ENCODE results near the gene CHST3.

Gene CHST3

DNA sequence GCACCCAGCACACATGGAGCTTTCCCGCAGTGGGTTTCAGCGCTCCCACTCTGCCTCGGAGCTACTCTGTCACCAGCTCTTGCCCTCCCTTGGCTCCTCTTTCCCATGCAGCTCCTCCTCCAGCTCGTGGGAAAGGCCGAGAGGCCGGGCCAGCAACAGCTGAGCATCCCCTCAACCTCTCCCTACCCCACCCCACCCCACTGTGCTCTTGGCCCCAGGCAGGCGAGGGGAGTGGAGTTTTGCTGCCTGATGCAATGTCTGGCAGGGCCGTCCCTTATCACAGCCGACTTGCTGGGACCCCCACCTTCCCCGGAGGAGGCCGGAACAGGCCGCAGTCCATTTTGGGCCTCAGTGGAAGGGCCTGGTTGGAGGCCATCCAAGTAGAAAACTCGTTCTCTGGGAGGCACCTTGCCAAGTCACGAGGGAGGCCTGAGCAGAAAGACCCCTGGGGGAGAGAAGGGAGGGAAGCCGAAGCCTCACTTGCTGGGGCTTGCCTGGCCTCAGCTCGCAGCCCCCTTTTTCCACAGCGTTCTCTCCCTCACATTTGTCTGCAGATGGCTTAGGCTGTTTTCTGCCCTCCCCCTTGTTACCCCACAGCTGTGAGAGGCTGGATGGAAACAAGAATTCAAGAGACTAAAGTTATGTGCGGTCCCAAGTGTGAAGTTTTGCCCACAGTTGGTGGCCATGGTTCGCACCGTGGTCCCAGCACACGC lies 35.3 kb downstream of the CHST3 start:
- Histone ChIP-seq H3K9me3 (ENCODE audit: control insufficient read depth in 5 of 5, low read length in 5 of 5) (peaks cover 0 to 2% (median 0%) of the 10 kb centered on the region in 5 donors), H3K27me3 (ENCODE audit: control insufficient read depth in 5 of 5, insufficient read depth in 4 of 5, low read length in 5 of 5) (no peaks in the 10 kb centered on the region), H3K4me1 (ENCODE audit: control insufficient read depth in 5 of 5, insufficient read depth in 5 of 5, low read length in 5 of 5) (peaks cover 17 to 59% (median 56%) of the 10 kb centered on the region in 5 donors), H3K27ac (ENCODE audit: low read depth, low read length) (peak overlapping the region; percentile 41), H3K4me3 (ENCODE audit: low read depth in 1 of 5, low read length in 5 of 5) (peak overlapping the region in 1 of 5 donors; percentile 32), H3K9ac (ENCODE audit: low read length in 5 of 5) (peak overlapping the region in 1 of 5 donors; percentile 58), H3K36me3 (ENCODE audit: control insufficient read depth in 5 of 5, insufficient read depth in 5 of 5, low read length in 5 of 5) (no peaks in the 10 kb centered on the region)

DNA sequence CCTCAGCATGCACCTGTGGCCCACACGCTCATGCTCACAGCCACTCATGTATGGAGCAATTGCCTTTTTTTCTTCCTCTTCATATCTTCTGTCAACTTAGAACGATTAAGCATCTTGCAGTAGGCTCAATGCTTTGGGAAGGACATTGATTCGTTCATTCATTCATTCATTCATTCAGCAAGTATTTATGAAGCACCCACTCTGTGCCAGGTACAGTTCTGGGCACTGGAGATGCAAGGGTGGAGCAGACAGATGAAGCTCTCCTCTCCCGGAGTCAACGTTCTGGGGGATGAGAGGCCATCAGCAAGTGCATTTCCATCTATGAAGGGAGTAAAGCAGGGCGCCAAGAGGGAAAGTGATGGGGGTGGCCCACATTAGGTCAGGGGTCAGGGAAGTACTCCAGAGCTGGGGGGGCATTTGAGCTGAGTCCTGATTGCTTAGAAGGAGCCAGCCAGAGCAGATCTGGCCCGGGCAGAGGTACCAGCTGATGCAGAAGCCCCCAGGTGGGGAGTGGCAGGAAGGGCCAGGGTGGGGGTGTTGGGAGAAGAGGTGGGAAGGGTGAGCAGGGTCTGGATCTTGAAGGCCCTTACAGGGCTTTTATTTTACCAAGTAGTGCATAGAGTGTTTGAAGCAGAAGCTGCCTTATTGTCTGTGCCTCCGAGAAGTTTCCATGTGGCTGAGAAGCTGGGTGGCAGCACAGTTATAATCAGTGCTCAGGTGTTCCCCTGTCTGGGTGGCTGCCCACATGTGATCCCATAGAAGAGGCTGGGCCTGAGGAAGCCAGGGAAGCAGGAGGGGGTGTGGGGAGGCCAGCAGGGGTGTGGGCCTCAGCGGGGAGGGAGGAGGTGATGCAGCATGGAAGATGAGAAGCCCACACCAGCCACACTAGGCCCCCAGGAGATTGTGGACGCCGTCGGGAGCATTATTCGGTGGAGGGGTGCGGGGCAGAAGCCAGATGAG lies 36.2 kb downstream of the CHST3 start:
- Histone ChIP-seq H3K4me3 (ENCODE audit: low read depth in 1 of 5, low read length in 5 of 5) (no peak overlapping the region), H3K27me3 (ENCODE audit: control insufficient read depth in 5 of 5, insufficient read depth in 4 of 5, low read length in 5 of 5) (no peaks in the 10 kb centered on the region), H3K9ac (ENCODE audit: low read length in 5 of 5) (peak overlapping the region in 2 of 5 donors; percentile 29 to 43), H3K9me3 (ENCODE audit: control insufficient read depth in 5 of 5, low read length in 5 of 5) (no peaks in the 10 kb centered on the region), H3K36me3 (ENCODE audit: control insufficient read depth in 5 of 5, insufficient read depth in 5 of 5, low read length in 5 of 5) (peaks cover 0 to 1% (median 0%) of the 10 kb centered on the region in 5 donors), H3K4me1 (ENCODE audit: control insufficient read depth in 5 of 5, insufficient read depth in 5 of 5, low read length in 5 of 5) (peaks cover 17 to 57% (median 56%) of the 10 kb centered on the region in 5 donors), H3K27ac (ENCODE audit: low read depth, low read length) (no peak overlapping the region)

DNA sequence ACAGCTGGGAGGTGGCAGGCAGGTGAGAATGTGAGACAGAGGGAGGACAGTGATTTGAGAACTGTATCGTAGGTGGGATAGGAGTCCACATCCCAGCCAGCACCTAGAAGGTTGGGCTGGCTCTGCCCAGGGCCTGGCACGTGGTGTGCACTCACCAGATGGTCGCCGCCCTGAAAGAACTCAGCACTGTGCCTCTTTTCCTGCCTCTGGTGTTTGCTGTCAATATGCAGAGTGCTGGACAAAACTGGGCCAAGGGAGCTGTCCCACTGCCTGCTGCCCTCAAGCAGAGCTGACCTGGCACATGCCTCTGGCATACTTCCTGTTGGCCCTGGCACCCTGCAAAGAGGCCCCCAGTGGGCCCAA lies 36.8 kb downstream of the CHST3 start:
- H3K4me3 ChIP-seq (ENCODE audit: low read depth in 1 of 5, low read length in 5 of 5) = no peak overlapping the region
- no peaks in the 10 kb centered on the region for H3K9me3 ChIP-seq (ENCODE audit: control insufficient read depth in 5 of 5, low read length in 5 of 5)
- no peaks in the 10 kb centered on the region for H3K27me3 ChIP-seq (ENCODE audit: control insufficient read depth in 5 of 5, insufficient read depth in 4 of 5, low read length in 5 of 5)
- H3K36me3 ChIP-seq (ENCODE audit: control insufficient read depth in 5 of 5, insufficient read depth in 5 of 5, low read length in 5 of 5) = peaks cover 0 to 4% (median 0%) of the 10 kb centered on the region in 5 donors
- peak overlapping the region in 2 of 5 donors; percentile 29 to 43 for H3K9ac ChIP-seq (ENCODE audit: low read length in 5 of 5)
- H3K4me1 ChIP-seq (ENCODE audit: control insufficient read depth in 5 of 5, insufficient read depth in 5 of 5, low read length in 5 of 5) = peaks cover 15 to 52% (median 49%) of the 10 kb centered on the region in 5 donors
- H3K27ac ChIP-seq (ENCODE audit: low read depth, low read length) = no peak overlapping the region

DNA sequence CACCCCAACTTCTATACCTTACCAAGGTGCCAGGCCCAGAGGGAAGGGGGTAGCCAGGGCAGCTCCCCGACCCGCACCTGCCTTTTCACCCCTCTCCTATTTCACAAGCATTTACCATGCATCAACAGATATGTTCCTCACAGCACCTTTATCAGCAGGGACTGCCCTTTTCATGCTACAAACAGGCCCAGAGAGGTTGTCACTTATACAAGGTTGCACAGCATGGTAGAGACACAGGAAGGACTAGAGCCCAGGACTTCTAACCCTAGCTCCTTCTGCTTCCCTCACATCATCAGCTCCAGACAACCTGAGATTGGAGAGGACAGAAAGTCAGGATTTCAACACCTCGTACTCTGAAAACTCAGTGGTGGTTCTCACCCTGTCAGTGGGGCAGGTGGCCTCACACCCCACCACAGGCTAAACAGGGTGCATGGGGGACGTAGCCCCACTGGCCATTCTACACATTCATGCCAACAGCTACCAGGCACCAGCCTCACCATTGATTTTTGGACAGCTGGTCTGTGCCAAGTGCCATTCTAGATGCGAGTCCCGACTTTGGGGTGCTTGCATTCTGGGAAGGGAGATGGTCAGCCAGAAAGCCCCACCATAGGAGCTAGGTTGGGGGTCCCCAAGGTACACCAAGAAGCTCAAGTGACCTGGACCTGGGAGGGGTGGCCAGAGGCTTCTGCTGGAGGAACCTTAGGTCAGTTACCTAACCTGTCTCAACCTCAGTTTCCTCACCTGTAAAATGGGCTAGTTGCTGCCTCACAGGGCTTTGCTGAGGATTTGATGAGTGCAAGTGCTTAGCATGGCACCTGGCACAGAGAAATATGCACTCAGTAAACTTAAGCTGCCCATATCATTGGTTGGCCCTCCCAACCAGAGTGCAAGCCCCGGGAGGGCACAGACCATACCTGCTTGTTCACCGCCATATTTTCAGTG lies 38.4 kb downstream of the CHST3 start:
- H3K36me3 ChIP-seq (ENCODE audit: control insufficient read depth in 5 of 5, insufficient read depth in 5 of 5, low read length in 5 of 5) = peaks cover 0 to 20% (median 9%) of the 10 kb centered on the region in 5 donors
- no peaks in the 10 kb centered on the region for H3K27me3 ChIP-seq (ENCODE audit: control insufficient read depth in 5 of 5, insufficient read depth in 4 of 5, low read length in 5 of 5)
- H3K4me3 ChIP-seq (ENCODE audit: low read depth in 1 of 5, low read length in 5 of 5) = no peak overlapping the region
- H3K9me3 ChIP-seq (ENCODE audit: control insufficient read depth in 5 of 5, low read length in 5 of 5) = peaks cover 0 to 2% (median 0%) of the 10 kb centered on the region in 5 donors
- H3K9ac ChIP-seq (ENCODE audit: low read length in 5 of 5) = no peak overlapping the region
- no peak overlapping the region for H3K27ac ChIP-seq (ENCODE audit: low read depth, low read length)
- peaks cover 19 to 63% (median 58%) of the 10 kb centered on the region in 5 donors for H3K4me1 ChIP-seq (ENCODE audit: control insufficient read depth in 5 of 5, insufficient read depth in 5 of 5, low read length in 5 of 5)

DNA sequence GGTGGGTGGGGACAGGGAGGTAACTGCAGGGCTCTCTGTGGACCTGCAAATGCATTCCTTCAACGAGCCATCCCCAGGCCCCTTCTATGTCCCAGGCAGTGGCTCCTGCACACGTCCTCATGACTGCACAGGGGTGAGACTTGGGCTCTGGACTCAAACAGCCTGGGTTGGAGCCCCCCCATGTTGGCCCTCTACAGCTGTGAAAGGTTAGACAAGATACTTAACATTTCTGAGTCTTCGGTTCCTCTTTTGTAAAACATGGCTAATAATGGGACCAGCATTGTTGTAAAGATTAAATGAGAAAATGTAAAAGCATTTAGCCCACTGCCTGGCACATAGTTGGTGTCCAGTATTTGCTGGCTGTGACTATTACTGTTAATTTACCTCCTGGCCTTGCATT lies 41.8 kb downstream of the CHST3 start:
- no peak overlapping the region for H3K4me3 ChIP-seq (ENCODE audit: low read depth in 1 of 5, low read length in 5 of 5)
- peaks cover 22 to 61% (median 53%) of the 10 kb centered on the region in 5 donors for H3K4me1 ChIP-seq (ENCODE audit: control insufficient read depth in 5 of 5, insufficient read depth in 5 of 5, low read length in 5 of 5)
- H3K27me3 ChIP-seq (ENCODE audit: control insufficient read depth in 5 of 5, insufficient read depth in 4 of 5, low read length in 5 of 5) = no peaks in the 10 kb centered on the region
- H3K36me3 ChIP-seq (ENCODE audit: control insufficient read depth in 5 of 5, insufficient read depth in 5 of 5, low read length in 5 of 5) = peaks cover 0 to 34% (median 21%) of the 10 kb centered on the region in 5 donors
- H3K9ac ChIP-seq (ENCODE audit: low read length in 5 of 5) = no peak overlapping the region
- no peak overlapping the region for H3K27ac ChIP-seq (ENCODE audit: low read depth, low read length)
- H3K9me3 ChIP-seq (ENCODE audit: control insufficient read depth in 5 of 5, low read length in 5 of 5) = peaks cover 0 to 2% (median 0%) of the 10 kb centered on the region in 5 donors

DNA sequence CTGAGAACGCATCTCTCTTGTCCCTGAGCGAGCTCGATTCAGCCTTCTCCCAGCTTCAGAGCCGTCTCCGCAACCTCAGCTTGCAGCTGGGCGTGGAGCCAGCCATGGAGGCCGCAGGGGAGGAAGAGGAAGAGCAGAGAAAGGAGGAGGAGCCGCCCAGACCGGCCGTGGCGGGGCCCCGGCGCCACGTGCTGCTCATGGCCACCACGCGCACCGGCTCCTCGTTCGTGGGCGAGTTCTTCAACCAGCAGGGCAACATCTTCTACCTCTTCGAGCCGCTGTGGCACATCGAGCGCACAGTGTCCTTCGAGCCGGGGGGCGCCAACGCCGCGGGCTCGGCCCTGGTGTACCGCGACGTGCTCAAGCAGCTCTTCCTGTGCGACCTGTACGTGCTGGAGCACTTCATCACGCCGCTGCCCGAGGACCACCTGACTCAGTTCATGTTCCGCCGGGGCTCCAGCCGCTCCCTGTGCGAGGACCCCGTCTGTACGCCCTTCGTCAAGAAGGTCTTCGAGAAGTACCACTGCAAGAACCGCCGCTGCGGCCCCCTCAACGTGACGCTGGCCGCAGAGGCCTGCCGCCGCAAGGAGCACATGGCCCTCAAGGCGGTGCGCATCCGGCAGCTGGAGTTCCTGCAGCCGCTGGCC lies 43.2 kb downstream of the CHST3 start:
- Histone ChIP-seq H3K4me1 (ENCODE audit: control insufficient read depth in 5 of 5, insufficient read depth in 5 of 5, low read length in 5 of 5) (peaks cover 22 to 50% (median 48%) of the 10 kb centered on the region in 5 donors), H3K36me3 (ENCODE audit: control insufficient read depth in 5 of 5, insufficient read depth in 5 of 5, low read length in 5 of 5) (peaks cover 0 to 34% (median 28%) of the 10 kb centered on the region in 5 donors), H3K9me3 (ENCODE audit: control insufficient read depth in 5 of 5, low read length in 5 of 5) (peaks cover 0 to 2% (median 0%) of the 10 kb centered on the region in 5 donors), H3K27ac (ENCODE audit: low read depth, low read length) (peak overlapping the region; percentile 46), H3K4me3 (ENCODE audit: low read depth in 1 of 5, low read length in 5 of 5) (no peak overlapping the region), H3K27me3 (ENCODE audit: control insufficient read depth in 5 of 5, insufficient read depth in 4 of 5, low read length in 5 of 5) (no peaks in the 10 kb centered on the region), H3K9ac (ENCODE audit: low read length in 5 of 5) (no peak overlapping the region)

DNA sequence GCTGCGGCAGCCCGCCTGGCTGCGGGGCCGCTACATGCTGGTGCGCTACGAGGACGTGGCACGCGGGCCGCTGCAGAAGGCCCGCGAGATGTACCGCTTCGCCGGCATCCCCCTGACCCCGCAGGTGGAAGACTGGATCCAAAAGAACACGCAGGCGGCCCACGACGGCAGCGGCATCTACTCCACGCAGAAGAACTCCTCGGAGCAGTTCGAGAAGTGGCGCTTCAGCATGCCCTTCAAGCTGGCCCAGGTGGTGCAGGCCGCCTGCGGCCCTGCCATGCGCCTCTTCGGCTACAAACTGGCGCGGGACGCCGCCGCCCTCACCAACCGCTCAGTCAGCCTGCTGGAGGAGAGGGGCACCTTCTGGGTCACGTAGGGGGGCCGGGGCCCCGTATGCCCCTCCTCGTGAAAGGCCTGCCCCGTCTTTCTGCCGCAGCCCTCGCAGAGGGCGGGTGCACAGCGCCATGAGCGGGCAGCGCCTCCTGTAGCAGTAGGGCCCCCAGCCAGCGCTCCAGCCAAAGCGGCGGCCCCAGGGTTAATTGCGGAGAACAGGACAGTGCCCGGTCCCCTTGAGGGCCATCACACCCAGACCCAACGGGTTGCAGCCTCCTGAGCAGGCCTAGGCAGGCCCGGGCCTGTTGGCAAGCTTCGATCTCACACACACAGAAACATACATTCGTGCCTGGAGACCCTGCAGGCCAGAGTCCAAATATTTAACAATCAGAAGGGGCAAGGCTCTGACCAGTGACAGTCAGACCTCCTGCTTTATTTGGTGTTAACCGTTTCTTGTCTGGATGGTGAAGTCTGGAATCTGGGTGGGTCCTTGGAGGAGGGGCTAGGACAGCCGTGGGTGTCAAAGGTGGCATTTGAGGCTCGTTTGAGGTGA lies 44.1 kb downstream of the CHST3 start:
- Histone ChIP-seq H3K4me1 (ENCODE audit: control insufficient read depth in 5 of 5, insufficient read depth in 5 of 5, low read length in 5 of 5) (peaks cover 26 to 58% (median 55%) of the 10 kb centered on the region in 5 donors), H3K27ac (ENCODE audit: low read depth, low read length) (peak overlapping the region; percentile 93), H3K4me3 (ENCODE audit: low read depth in 1 of 5, low read length in 5 of 5) (peak overlapping the region in 2 of 5 donors; percentile 6 to 25)

DNA sequence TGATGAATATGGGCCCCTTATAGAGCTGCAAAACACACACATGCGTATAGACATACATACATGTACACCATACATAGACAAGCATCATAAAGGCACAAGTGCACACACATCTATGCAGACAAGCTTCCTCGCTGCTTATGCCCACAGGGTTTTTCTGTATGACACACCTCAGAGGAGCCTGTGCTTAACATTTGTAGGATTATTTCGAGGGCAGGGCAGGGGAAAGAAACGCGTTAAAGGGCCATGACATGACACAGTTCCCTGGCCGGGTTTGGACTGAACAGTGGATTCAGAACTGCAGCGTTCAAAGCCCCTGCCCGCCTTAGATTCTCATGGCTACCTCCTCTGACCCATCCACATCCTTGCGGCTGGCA lies 44.8 kb downstream of the CHST3 start:
- no peaks in the 10 kb centered on the region for H3K27me3 ChIP-seq (ENCODE audit: control insufficient read depth in 5 of 5, insufficient read depth in 4 of 5, low read length in 5 of 5)

More for the DNA sequence above, 44.1 kb downstream of the CHST3 start:
- peaks cover 0 to 2% (median 0%) of the 10 kb centered on the region in 5 donors for H3K9me3 ChIP-seq (ENCODE audit: control insufficient read depth in 5 of 5, low read length in 5 of 5)
- peak overlapping the region in 2 of 5 donors; percentile 34 to 48 for H3K9ac ChIP-seq (ENCODE audit: low read length in 5 of 5)
- H3K27me3 ChIP-seq (ENCODE audit: control insufficient read depth in 5 of 5, insufficient read depth in 4 of 5, low read length in 5 of 5) = no peaks in the 10 kb centered on the region
- peaks cover 0 to 34% (median 28%) of the 10 kb centered on the region in 5 donors for H3K36me3 ChIP-seq (ENCODE audit: control insufficient read depth in 5 of 5, insufficient read depth in 5 of 5, low read length in 5 of 5)

More for the DNA sequence above, 44.8 kb downstream of the CHST3 start:
- H3K27ac ChIP-seq (ENCODE audit: low read depth, low read length) = peak overlapping the region; percentile 93
- peaks cover 0 to 34% (median 28%) of the 10 kb centered on the region in 5 donors for H3K36me3 ChIP-seq (ENCODE audit: control insufficient read depth in 5 of 5, insufficient read depth in 5 of 5, low read length in 5 of 5)
- peak overlapping the region in 2 of 5 donors; percentile 34 to 48 for H3K9ac ChIP-seq (ENCODE audit: low read length in 5 of 5)
- H3K9me3 ChIP-seq (ENCODE audit: control insufficient read depth in 5 of 5, low read length in 5 of 5) = peaks cover 0 to 2% (median 0%) of the 10 kb centered on the region in 5 donors
- H3K4me3 ChIP-seq (ENCODE audit: low read depth in 1 of 5, low read length in 5 of 5) = peak overlapping the region in 3 of 5 donors; percentile 2 to 25 (median 6)
- peaks cover 26 to 65% (median 58%) of the 10 kb centered on the region in 5 donors for H3K4me1 ChIP-seq (ENCODE audit: control insufficient read depth in 5 of 5, insufficient read depth in 5 of 5, low read length in 5 of 5)
